Middle frontal gyrus (tissue), 1 donor: Measurements from ENCODE around the gene UCHL1.
"Not testable (repeated sequence)": the region's sequence is repeated elsewhere in the genome, so short reads cannot be mapped to it uniquely, and the experiment has no call there.

Experiments used
- DNase-seq: peaks from one replicate; pipeline ENCODE4 v3.0.0-alpha.2; 2015; ENCODE audit warnings: low spot score; ENCODE audit errors: extremely low spot score

UCHL1 gene

GRCh38 chr4:41236508-41236907 lies 20.2 kb upstream of the UCHL1 start:
- DNase-seq = no peak

DNA sequence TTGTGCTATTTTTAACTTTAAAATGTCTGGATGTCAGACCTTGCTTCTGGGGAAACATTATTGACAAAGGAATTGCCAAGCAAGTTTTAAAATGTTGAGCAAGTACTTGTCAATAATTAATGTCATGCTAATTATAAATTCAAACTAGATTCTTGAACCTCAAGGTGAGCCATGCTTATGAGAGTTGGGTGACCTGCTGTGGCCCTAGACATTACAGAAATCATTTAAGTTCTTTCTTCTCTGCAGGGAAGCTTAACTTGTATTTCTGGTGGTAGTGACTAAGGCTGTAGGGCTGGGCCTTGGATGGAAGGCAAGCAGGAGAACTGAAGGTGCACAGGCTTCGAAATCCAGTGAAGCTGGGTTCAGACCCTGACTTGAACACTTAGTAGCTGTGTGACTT lies 14.8 kb upstream of the UCHL1 start:
- DNase-seq = no peak

GRCh38 chr4:41245983-41246382 lies 10.7 kb upstream of the UCHL1 start:
- no peak for DNase-seq

DNA sequence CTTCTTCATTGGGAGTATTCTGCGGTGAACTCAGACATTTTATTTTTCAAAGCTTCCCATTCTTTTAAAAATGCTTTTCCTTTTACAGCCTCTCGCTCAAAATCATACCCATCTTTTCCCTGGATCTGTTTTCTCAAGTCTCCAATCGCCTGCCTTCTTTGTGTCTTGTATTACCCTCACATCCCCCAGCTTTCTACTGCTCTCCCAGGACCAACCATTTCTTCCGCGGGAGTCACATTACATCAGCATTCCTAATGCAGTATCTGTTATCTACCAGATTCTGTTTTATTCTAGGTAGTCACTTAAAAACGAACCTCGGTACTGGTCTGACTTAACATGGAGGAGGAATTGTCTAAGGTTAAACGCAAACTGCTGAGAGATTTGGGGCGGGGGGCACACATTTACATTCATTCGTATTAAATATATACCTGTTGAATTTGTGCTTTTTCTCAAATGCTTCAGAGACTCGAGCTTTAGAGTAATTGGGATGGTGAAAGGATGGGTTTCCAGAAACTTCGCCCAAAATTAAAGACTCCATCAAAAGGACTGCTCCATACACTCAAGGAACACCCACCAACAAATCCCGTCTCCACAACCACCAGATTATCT lies 493 bp upstream of the UCHL1 start:
- no peak for DNase-seq

DNA sequence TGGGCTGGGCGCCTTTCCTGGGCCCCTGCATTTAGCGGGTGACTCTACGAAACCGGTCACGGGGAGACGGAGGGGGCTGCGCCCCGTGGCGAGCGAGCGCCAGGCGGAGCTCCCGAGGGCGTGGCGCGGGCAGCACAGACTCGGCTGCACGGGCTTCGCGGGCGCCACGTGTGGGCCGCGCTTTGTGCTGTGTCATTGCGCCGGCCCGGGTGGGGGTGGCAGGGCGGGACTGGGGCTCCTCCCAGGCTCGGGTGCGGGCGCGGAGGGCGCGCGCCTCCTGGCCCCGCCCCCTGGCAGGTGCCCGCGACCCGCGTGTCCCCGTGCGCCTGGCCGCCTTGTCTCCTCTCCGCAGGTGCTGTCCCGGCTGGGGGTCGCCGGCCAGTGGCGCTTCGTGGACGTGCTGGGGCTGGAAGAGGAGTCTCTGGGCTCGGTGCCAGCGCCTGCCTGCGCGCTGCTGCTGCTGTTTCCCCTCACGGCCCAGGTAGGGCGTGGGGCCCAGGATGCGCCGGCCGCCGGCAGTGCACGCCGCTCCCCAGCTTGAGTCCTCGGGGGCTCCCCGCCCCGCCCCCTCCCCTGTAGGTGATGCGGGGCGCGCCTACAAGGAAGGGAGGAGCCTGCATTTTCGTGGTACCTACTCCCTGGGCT lies 651 bp downstream of the UCHL1 start:
- no peak for DNase-seq

DNA sequence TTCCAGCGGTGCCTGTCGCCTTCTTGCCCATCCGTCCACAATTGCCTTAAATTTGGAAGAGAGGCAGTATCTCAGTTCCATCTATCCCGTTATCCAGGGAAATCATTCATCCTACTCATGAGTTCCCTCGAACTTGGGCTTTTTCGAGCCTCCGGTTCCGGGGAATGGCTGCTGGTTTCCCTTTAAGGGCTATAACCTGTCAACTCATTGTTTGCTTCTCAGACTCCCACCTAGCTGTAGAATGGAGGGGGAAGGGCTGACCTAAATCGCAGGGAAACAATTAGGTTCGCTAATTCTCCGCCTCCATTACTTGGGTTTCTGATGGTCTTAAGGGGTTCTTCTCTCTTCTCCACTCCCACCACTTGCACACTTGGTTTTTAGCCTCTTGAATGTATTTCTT lies 1.2 kb downstream of the UCHL1 start:
- no peak for DNase-seq

- peak; percentile 33 for DNase-seq
Observed at GRCh38 chr4:41258783-41259182, 2.1 kb downstream of the UCHL1 start.

DNA sequence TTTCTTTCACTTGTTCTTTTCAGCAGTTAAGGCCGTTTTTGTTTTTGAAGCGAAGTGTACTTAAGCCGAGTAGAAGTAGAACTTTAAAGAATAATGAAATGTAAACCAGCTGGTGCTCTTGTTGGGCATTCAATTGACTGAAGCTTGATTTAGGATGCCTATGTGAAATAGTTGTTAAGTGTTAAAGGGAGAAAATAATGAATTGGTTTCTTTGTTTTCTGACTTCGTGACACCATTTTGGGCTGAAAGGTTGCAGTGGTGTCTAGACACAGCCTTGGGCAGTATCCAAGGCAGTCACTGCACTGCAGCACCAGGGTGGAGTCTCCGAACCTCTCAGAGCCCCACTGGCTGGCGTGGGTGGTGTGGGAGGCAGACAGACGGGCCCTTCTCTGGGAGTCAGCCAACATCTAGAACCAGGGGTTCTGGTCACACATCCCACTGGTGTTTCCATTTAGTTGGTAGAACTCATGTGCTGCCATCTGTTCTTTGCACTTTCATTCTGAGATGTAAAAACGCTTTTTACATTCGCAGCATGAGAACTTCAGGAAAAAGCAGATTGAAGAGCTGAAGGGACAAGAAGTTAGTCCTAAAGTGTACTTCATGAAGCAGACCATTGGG lies 3.5 kb downstream of the UCHL1 start:
- peak; percentile 29 for DNase-seq

DNA sequence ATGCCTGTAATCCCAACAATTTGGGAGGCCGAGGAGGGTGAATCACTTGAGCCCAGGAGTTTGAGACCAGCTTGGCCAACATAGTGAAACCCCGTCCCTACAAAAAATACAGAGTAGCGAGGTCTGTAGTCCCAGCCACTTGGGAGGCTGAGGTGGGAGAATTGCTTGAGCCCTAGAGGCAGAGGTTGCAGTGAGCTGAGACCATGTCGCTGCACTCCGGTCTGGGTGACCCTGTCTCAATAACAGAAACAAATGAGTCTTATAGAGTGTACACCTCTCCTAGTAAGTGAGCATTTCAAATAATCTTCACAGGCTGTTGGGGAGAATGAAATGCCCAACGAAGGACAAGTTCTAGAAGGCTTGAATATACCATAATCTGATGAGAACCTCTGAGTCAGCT lies 5.5 kb downstream of the UCHL1 start:
- no peak for DNase-seq

DNA sequence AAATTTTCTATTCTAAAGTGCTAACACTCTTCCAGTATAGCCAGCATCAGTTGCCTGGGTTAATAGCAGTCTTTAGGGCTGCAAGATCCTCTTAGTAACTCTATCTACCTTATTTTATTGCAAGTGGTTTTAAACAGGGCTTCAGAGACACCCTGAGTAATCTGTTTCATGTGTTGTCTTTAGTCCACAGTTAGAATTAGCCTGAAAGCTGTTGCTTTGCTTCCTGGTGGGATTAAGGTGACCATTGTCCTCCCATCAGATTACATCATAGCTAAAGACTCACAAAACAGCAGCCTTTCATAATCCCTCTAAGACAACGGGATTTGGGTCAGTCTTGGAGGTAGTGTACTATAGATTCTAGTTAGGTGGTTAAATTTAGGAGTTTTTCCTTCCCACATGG lies 7.5 kb downstream of the UCHL1 start:
- no peak for DNase-seq

DNA sequence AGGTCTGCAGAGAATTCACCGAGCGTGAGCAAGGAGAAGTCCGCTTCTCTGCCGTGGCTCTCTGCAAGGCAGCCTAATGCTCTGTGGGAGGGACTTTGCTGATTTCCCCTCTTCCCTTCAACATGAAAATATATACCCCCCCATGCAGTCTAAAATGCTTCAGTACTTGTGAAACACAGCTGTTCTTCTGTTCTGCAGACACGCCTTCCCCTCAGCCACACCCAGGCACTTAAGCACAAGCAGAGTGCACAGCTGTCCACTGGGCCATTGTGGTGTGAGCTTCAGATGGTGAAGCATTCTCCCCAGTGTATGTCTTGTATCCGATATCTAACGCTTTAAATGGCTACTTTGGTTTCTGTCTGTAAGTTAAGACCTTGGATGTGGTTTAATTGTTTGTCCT lies 11.3 kb downstream of the UCHL1 start:
- DNase-seq = no peak

DNA sequence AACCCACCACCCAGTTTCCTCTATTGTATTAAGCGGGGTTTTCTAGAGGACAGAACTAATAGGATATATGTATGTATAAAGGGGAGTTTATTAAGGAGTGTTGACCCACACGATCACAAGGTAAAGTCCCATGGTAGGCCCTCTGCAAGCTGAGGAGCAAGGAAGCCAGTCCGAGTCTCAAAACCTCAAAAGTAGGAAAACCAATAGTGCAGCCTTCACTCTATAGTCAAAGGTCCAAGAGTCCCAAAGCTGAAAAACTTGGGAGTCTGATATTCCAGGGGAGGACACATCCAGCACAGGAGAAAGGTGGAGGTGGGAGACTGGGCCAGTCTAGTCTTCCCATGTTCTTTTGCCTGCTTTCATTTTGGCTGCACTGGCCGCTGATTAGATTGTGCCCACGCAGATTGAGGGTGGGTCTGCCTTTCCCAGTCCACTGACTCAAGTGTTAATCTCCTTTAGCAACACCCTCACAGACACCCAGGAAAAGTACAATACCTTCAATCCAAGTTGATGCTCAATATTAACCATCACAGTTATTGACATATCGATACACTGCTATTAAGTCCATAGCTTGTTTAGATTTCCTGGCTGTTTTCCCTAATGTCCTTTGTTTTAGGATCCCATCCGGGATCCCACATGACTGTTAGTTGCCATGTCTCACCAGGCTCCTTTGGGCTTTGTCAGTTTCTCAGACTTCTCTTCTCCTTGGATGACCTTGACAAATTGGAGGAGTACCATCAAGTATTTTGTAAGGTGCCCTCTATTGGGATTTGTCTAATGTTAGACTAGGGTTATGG lies 12.2 kb downstream of the UCHL1 start:
- DNase-seq = no peak

GRCh38 chr4:41269682-41270081 lies 13.0 kb downstream of the UCHL1 start:
- no peak for DNase-seq

DNA sequence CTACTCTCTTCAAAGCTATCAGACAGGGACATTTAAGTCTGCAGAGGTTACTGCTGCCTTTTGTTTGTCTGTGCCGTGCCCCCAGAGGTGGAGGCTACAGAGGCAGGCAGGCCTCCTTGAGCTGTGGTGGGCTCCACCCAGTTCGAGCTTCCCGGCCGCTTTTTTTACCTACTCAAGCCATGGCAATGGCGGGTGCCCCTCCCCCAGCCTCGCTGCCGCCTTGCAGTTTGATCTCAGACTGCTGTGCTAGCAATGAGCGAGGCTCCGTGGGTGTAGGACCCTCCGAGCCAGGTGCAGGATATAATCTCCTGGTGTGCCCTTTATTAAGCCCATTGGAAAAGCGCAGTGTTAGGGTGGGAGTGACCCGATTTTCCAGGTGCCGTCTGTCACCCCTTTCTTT lies 19.2 kb downstream of the UCHL1 start:
- not testable (repeated sequence) for DNase-seq

GRCh38 chr4:41280010-41280409 lies 23.3 kb downstream of the UCHL1 start:
- DNase-seq = no peak

GRCh38 chr4:41281038-41281634 lies 24.4 kb downstream of the UCHL1 start:
- DNase-seq = peak; percentile 81

GRCh38 chr4:41282366-41282765 lies 25.6 kb downstream of the UCHL1 start:
- no peak for DNase-seq

- DNase-seq = no peak
Observed at GRCh38 chr4:41285202-41285863, 28.6 kb downstream of the UCHL1 start.

- DNase-seq = no peak
Observed at GRCh38 chr4:41285864-41286235, 29.1 kb downstream of the UCHL1 start.

DNA sequence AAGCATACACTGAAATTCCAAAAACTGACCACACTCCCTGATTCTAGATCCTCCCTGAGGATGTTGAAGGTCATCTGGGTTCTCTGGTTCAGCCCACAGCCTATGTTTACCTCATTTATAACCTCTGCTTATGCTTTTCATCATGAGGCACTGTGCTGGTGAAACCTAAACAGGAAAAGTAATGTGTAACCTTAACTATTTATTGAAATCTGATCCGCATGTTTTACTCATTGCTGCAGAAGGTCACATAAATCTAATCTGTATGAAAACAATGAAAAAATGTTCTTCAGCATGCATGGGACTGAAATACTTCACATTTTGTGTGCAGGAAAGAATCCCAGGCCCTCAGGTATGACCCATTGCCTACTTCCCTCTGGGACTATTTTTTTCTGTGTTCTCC lies 30.3 kb downstream of the UCHL1 start:
- DNase-seq = no peak

DNA sequence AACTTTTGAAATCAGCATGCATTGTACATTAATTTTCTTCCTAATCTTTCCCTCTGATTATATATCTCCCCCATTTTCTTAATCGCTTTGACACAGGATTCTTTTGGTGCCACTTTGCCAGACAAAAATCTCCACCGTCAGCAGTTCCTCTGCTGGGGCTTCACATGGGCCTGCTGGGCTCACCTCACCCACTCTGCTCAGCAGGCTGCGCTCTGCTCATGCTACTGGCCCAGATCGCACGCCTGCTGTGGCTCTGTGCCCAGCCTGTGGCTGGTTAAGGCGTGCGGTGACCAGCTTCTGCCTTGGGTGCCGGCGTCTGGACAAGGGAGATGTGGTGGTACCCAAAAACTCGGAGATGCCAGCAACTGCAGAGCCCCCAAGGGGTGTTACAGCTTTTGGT lies 31.1 kb downstream of the UCHL1 start:
- DNase-seq = no peak
